Amniotic stem cell (primary cell): ENCODE results near the gene CYB5R3.
"Not testable (repeated sequence)": the region's sequence is repeated elsewhere in the genome, so short reads cannot be mapped to it uniquely, and the experiment has no call there.

Experiments used
- DNase-seq: peaks from one replicate; lab custom pipeline; 2025; lab: John Stamatoyannopoulos, UW

CYB5R3 gene

GRCh38 chr22:42678894-42679293 is 29.7 kb upstream of the CYB5R3 start:
- no peak for DNase-seq

GRCh38 chr22:42677936-42678335 is 28.7 kb upstream of the CYB5R3 start:
- not testable (repeated sequence) for DNase-seq

GRCh38 chr22:42676059-42676607 is 26.9 kb upstream of the CYB5R3 start:
- DNase-seq = no peak

- no peak for DNase-seq
Measured at GRCh38 chr22:42673898-42674401, 24.8 kb upstream of the CYB5R3 start.

GRCh38 chr22:42673071-42673470 is 23.9 kb upstream of the CYB5R3 start:
- not testable (repeated sequence) for DNase-seq

GRCh38 chr22:42670921-42671709 is 21.9 kb upstream of the CYB5R3 start:
- DNase-seq = no peak

GRCh38 chr22:42670046-42670445 is 20.9 kb upstream of the CYB5R3 start:
- DNase-seq = no peak

GRCh38 chr22:42666393-42666792 is 17.2 kb upstream of the CYB5R3 start:
- DNase-seq = not testable (repeated sequence)

GRCh38 chr22:42664976-42665831 is 16.0 kb upstream of the CYB5R3 start:
- no peak for DNase-seq

GRCh38 chr22:42661985-42662831 is 13.0 kb upstream of the CYB5R3 start:
- DNase-seq = peak; percentile 40

GRCh38 chr22:42656578-42656977 is 7.4 kb upstream of the CYB5R3 start:
- no peak for DNase-seq

- no peak for DNase-seq
Measured at GRCh38 chr22:42655693-42656092, 6.5 kb upstream of the CYB5R3 start.

- DNase-seq = no peak
Measured at GRCh38 chr22:42654436-42655073, 5.4 kb upstream of the CYB5R3 start.

GRCh38 chr22:42653999-42654398 is 4.8 kb upstream of the CYB5R3 start:
- no peak for DNase-seq

- no peak for DNase-seq
Measured at GRCh38 chr22:42651134-42651533, 1.9 kb upstream of the CYB5R3 start.

GRCh38 chr22:42648368-42649245 is 585 bp downstream of the CYB5R3 start:
- DNase-seq = no peak

GRCh38 chr22:42648017-42648367 is 1.2 kb downstream of the CYB5R3 start:
- DNase-seq = no peak

GRCh38 chr22:42646569-42647525 is 2.3 kb downstream of the CYB5R3 start:
- no peak for DNase-seq

- DNase-seq = no peak
Measured at GRCh38 chr22:42645938-42646568, 3.1 kb downstream of the CYB5R3 start.
